HepG2 (cell line): ENCODE data around the gene KERA. TPM values are rescaled to one million over a fixed set of nuclear protein-coding genes. Genes with fewer than 3 reads are reported as not detected.

ENCODE experiments used
- ATAC-seq: fragments of 200-7000 bp; cut with Tn5 transposase; 3 replicates; pipeline ENCODE4 v1.9.1; 2020; ENCODE audit warnings: mild to moderate bottlenecking, moderate library complexity
- BruUV-seq: library from RNA; stranded (reverse); fragments of 400-500 nt; replicated peaks from 2 replicates; lab custom pipeline; 2021; lab: Mats Ljungman, UMichigan
- CTCF ChIA-PET: fragments of 300-600 bp; formaldehyde crosslinking; extraction: SDS; loops from one replicate; lab custom pipeline; 2021; ENCODE audit warnings: low total read pairs, inconsistent platforms, low intra/inter-chr PET ratio; lab: Yijun Ruan, JAX
- POLR2A ChIA-PET: fragments of 350-600 bp; sonication (Branson Sonifier 250); formaldehyde crosslinking; loops from one replicate; lab custom pipeline; 2020; ENCODE audit warnings: antibody characterized with exemption, inconsistent platforms; lab: Yijun Ruan, JAX
- DNase-seq: peaks from one replicate; pipeline ENCODE4 v3.0.0-alpha.2; 2015; ENCODE audit warnings: low spot score
- FAIRE-seq: peaks from 3 replicates; lab custom pipeline; 2011; peaks lifted over from hg19 to GRCh38; lab: Jason Lieb, UNC
- H2AFZ ChIP-seq: one replicate; pipeline ENCODE4 v1.6.1; 2011; ENCODE audit warnings: low read length, inconsistent platforms
- H3K27ac ChIP-seq: fragments of 300-600 bp; 3 replicates; pipeline ENCODE4 v1.8.0; 2011; ENCODE audit warnings: mixed run types, mild to moderate bottlenecking, mixed read lengths, low read length, inconsistent platforms; ENCODE audit not compliant: insufficient read depth; ENCODE audit errors: extremely low read length
- H3K27me3 ChIP-seq, 2 experiments: fragments of 200-600 bp in 1 of 2; 2 replicates in 1 of 2; 3 replicates in 1 of 2; pipeline versions ENCODE4 v1.6.0 to v1.8.0; 2011; ENCODE audit warnings: low read length in 2 of 2, mild to moderate bottlenecking in 2 of 2, moderate library complexity in 2 of 2, inconsistent platforms in 1 of 2; ENCODE audit not compliant: insufficient read depth in 2 of 2, control insufficient read depth in 1 of 2
- H3K36me3 ChIP-seq, 2 experiments: fragments of 200-600 bp in 1 of 2; replicated peaks in 1 of 2; 2 replicates in 1 of 2; 3 replicates in 1 of 2; pipeline versions ENCODE4 v1.5.1 to v1.8.0; 2011; ENCODE audit warnings: low read length in 2 of 2, inconsistent platforms in 1 of 2; ENCODE audit not compliant: insufficient read depth in 2 of 2, control insufficient read depth in 1 of 2
- H3K4me1 ChIP-seq: 2 replicates; pipeline ENCODE4 v1.5.1; 2012; ENCODE audit warnings: low read length, inconsistent platforms; ENCODE audit not compliant: insufficient read depth
- H3K4me2 ChIP-seq: 2 replicates; pipeline ENCODE4 v1.6.0; 2011; ENCODE audit warnings: low read depth, low read length, inconsistent platforms
- H3K4me3 ChIP-seq, 3 experiments: fragments of 200-600 bp in 1 of 3; sonication (generic), shearing (Covaris generic) in 1 of 3; replicated peaks in 1 of 3; 2 replicates each; pipeline ENCODE4 v1.5.1; 2011 to 2016; ENCODE audit warnings: low read length in 3 of 3, inconsistent platforms in 2 of 3, low read depth in 2 of 3, mild to moderate bottlenecking in 2 of 3, control low read depth in 1 of 3, mixed read lengths in 1 of 3; ENCODE audit not compliant: insufficient read depth in 1 of 3
- H3K79me2 ChIP-seq: one replicate; pipeline ENCODE4 v1.6.1; 2011; ENCODE audit warnings: low read length, inconsistent platforms; ENCODE audit not compliant: insufficient read depth
- H3K9ac ChIP-seq: 2 replicates; pipeline ENCODE4 v1.6.0; 2011; ENCODE audit warnings: mild to moderate bottlenecking, low read depth, low read length, inconsistent platforms; ENCODE audit not compliant: insufficient read depth
- H3K9me3 ChIP-seq: 2 replicates; pipeline ENCODE4 v1.5.1; 2012; ENCODE audit warnings: mild to moderate bottlenecking, low read length
- H4K20me1 ChIP-seq: 2 replicates; pipeline ENCODE4 v1.6.0; 2011; ENCODE audit warnings: inconsistent platforms, mild to moderate bottlenecking, low read length, moderate library complexity; ENCODE audit not compliant: insufficient read depth
- BCLAF1 ChIP-seq: fragments of 450-650 bp; IDR thresholded peaks from 2 replicates; pipeline ENCODE4 v1.6.1; 2017; ENCODE audit warnings: mild to moderate bottlenecking
- EHMT2 ChIP-seq: fragments of 200-600 bp; sonication (generic); IDR thresholded peaks from 2 replicates; pipeline ENCODE4 v1.7.0; 2017; ENCODE audit warnings: antibody characterized with exemption, low read depth, low read length, borderline replicate concordance
- HES4 ChIP-seq: sonication (generic); formaldehyde crosslinking; IDR thresholded peaks from 2 replicates; pipeline ENCODE4 v1.9.0; 2021; ENCODE audit warnings: mild to moderate bottlenecking, missing genetic modification reagents, borderline replicate concordance
- MXD3 ChIP-seq: IDR thresholded peaks from 2 replicates; pipeline ENCODE4 v1.6.1; 2016; ENCODE audit warnings: mild to moderate bottlenecking, missing biosample characterization, missing genetic modification reagents
- NFAT5 ChIP-seq: sonication (generic); formaldehyde crosslinking; IDR thresholded peaks from 2 replicates; pipeline ENCODE4 v1.4.0; 2020; ENCODE audit warnings: missing genetic modification reagents
- ZKSCAN5 ChIP-seq: sonication (generic); formaldehyde crosslinking; IDR thresholded peaks from 2 replicates; pipeline ENCODE4 v1.5.1; 2020; ENCODE audit warnings: mild to moderate bottlenecking, missing genetic modification reagents
- ZNF747 ChIP-seq: sonication (generic); formaldehyde crosslinking; IDR thresholded peaks from 2 replicates; pipeline ENCODE4 v1.8.1; 2023; ENCODE audit warnings: missing genetic modification reagents, mild to moderate bottlenecking, borderline replicate concordance
- ZNF883 ChIP-seq: sonication (generic); formaldehyde crosslinking; IDR thresholded peaks from 2 replicates; pipeline ENCODE4 v1.5.1; 2020; ENCODE audit warnings: mild to moderate bottlenecking, missing genetic modification reagents; ENCODE audit errors: not compliant biosample characterization
- ZSCAN31 ChIP-seq: sonication (generic); formaldehyde crosslinking; IDR thresholded peaks from 2 replicates; pipeline ENCODE4 v1.5.0; 2020; ENCODE audit warnings: low read depth, mild to moderate bottlenecking, missing genetic modification reagents
- WGBS: methylation state at CpG from one replicate; pipeline ENCODE4 v1.1.6; 2017; ENCODE audit warnings: low lambda C conversion rate; 5-methylcytosine and 5-hydroxymethylcytosine counted together
- in situ Hi-C: cut with HindIII; loops from 2 replicates; pipeline ENCODE4 v1.10.0; 2017; ENCODE audit warnings: low pct_unique_long_range_greater_than_20kb; ENCODE audit not compliant: extremely low pct_ligation_motif_present
- intact Hi-C: fragments of 100-400 bp; cut with micrococcal nuclease; formaldehyde crosslinking; loops from one replicate; pipeline ENCODE4 v1.10.0; 2022; ENCODE audit not compliant: unreplicated experiment
- polyA plus RNA-seq, 8 experiments: library from polyadenylated mRNA; depleted of rRNA in 3 of 8; stranded (reverse) in 7 of 8; unstranded in 1 of 8; fragments of >200 nt; fragmentation: Illumina TruSeq in 4 of 8; extraction: Trizol in 4 of 8; gene quantifications; 2 replicates each; pipeline versions ENCODE4 v1.2.1 to v1.2.3, GENCODE V29; 2011 to 2016; ENCODE audit warnings: low read depth in 4 of 8, missing spikeins in 1 of 8, mixed read lengths in 1 of 8; ENCODE audit not compliant: insufficient read depth in 1 of 8
- total RNA-seq, 5 experiments: library from RNA; depleted of rRNA; stranded (reverse); fragments of >200 nt; fragmentation: Illumina TruSeq; extraction: Trizol; gene quantifications; 2 replicates each; pipeline ENCODE4 v1.2.3, GENCODE V29; 2016; ENCODE audit warnings: low read depth in 1 of 5

The KERA gene
- total and polyA plus RNA-seq, 2 of the 13 experiments (the other 11 are each of a cell fraction or from before 2014, with no cell fraction given) = not detected

DNA sequence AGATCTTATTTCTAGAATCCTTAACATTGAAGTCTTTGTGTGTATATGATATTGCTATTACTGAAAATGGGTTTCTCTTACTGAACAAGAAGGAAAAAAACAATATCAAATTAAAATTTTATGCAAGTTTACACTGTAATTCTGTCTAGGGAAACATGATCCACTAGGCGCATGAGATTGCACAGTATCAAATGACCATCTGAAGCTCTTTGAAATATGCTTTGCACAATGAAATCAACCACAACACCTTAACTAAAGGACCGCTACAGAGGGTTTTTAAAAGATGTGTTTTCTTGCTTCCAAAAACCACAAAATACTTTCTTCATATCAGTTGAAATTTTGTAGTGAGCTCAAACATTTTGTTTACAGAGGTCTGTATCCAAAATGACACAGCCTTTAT, 15.1 kb upstream of the KERA start:
- in situ Hi-C loops (no loop called here), intact Hi-C loops (no loop called here)
- ATAC-seq = no peak
- ChIA-PET POLR2A (no interaction called here), CTCF (no interaction called here)
- H3K4me2 ChIP-seq = no peak overlapping the region
- DNase-seq = no peak
- no peaks in the 10 kb centered on the region for H3K9me3 ChIP-seq
- no peaks in the 10 kb centered on the region for H3K4me1 ChIP-seq
- no peaks in the 10 kb centered on the region for H3K79me2 ChIP-seq
- H3K27ac ChIP-seq = no peak overlapping the region
- no peak overlapping the region for H3K9ac ChIP-seq
- FAIRE-seq = no peak
- no peak for TF ChIP-seq EHMT2
- no peak for TF ChIP-seq BCLAF1
- BruUV-seq = no TSS peak
- WGBS = 36% methylated on average over 2 of the region's 2 CpGs
- H3K27me3 ChIP-seq = no peaks in the 10 kb centered on the region
- H3K36me3 ChIP-seq = no peaks in the 10 kb centered on the region
- no peaks in the 10 kb centered on the region for H4K20me1 ChIP-seq
- no peak overlapping the region for H3K4me3 ChIP-seq
- H2AFZ ChIP-seq = no peak overlapping the region

DNA sequence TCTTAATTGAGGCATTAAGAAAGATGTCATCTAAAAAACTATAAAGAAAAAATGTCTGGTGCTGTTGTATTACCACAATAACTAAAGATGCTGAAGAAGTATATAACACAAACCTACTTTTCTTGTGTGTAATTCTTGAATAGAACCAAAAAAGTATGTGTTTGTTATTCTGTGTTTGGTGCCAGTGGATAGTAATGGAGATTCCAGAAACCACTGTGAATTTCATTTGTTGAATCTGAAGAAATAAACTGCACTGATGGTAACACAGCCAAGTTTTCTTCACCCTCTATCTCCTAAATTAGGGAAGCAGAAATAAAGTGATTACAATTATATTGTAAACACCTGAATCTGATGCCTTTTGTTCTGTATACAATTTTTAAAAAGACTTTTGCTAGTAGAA, 13.1 kb upstream of the KERA start:
- intact Hi-C loops = no loop called here
- H3K4me1 ChIP-seq = no peaks in the 10 kb centered on the region
- H3K9ac ChIP-seq = no peak overlapping the region
- H2AFZ ChIP-seq = no peak overlapping the region
- H3K27ac ChIP-seq = no peak overlapping the region
- CTCF ChIA-PET = no interaction called here
- no peaks in the 10 kb centered on the region for H3K79me2 ChIP-seq
- no peaks in the 10 kb centered on the region for H3K27me3 ChIP-seq
- H3K4me3 ChIP-seq = no peak overlapping the region
- ATAC-seq (no peak), DNase-seq (no peak), FAIRE-seq (no peak)
- H4K20me1 ChIP-seq = no peaks in the 10 kb centered on the region
- in situ Hi-C loops = no loop called here
- TF ChIP-seq ZKSCAN5 (CRISPR knock-in tag) (no peak), ZNF883 (no peak), NFAT5 (CRISPR knock-in tag) (no peak), ZNF747 (no peak), HES4 (CRISPR knock-in tag) (no peak), ZSCAN31 (no peak), MXD3 (CRISPR knock-in tag) (no peak)
- POLR2A ChIA-PET = no interaction called here
- no peaks in the 10 kb centered on the region for H3K36me3 ChIP-seq
- no peak overlapping the region for H3K4me2 ChIP-seq
- no peaks in the 10 kb centered on the region for H3K9me3 ChIP-seq
- no TSS peak for BruUV-seq
